Activated CD8-positive, alpha-beta memory T cell treated with anti-CD3 and anti-CD28 coated beads for 1 hour (primary cell): ENCODE measurements around the gene BSPRY.

ENCODE experiments used
- DNase-seq, 2 donors: peaks; one replicate each; pipeline ENCODE4 v3.0.0-alpha.2; 2020; ENCODE audit warnings: low read depth in 1 of 2; ENCODE audit errors: extremely low read depth in 1 of 2

The BSPRY gene

GRCh38 chr9:113349445-113350094 lies at the start of gene BSPRY:
TSS of gene BSPRY (plus strand) at chr9:113349541. CDS start at chr9:113349580, 39 bp downstream.
- DNase-seq = no peak

GRCh38 chr9:113299800-113300292 lies 49.5 kb upstream of the BSPRY start:
- DNase-seq = no peak

- DNase-seq = no peak
These were observed 47.8 kb upstream of the BSPRY start for GRCh38 chr9:113301548-113301947.

GRCh38 chr9:113302792-113303418 lies 46.4 kb upstream of the BSPRY start, which contains the start of gene RNF183:
TSS of gene RNF183 (minus strand) at chr9:113303376. CDS start at chr9:113298184, 5,192 bp downstream.
- no peak for DNase-seq

GRCh38 chr9:113306566-113306965 lies 42.8 kb upstream of the BSPRY start:
- no peak for DNase-seq

- no peak for DNase-seq
These were observed 41.9 kb upstream of the BSPRY start for GRCh38 chr9:113307396-113307975.

- no peak for DNase-seq
These were observed 40.0 kb upstream of the BSPRY start for GRCh38 chr9:113309204-113309813.

- no peak for DNase-seq
These were observed 38.8 kb upstream of the BSPRY start for GRCh38 chr9:113310538-113310937.

GRCh38 chr9:113311961-113312360 lies 37.4 kb upstream of the BSPRY start:
- no peak for DNase-seq

GRCh38 chr9:113313261-113313660 lies 36.1 kb upstream of the BSPRY start:
- DNase-seq = no peak

- no peak for DNase-seq
These were observed 34.1 kb upstream of the BSPRY start for GRCh38 chr9:113315231-113315630.

- no peak for DNase-seq
These were observed 33.3 kb upstream of the BSPRY start for GRCh38 chr9:113316030-113316429.

GRCh38 chr9:113317777-113318176 lies 31.6 kb upstream of the BSPRY start:
- DNase-seq = no peak

- no peak for DNase-seq
These were observed 30.3 kb upstream of the BSPRY start for GRCh38 chr9:113319054-113319453.

GRCh38 chr9:113320051-113320450 lies 29.3 kb upstream of the BSPRY start:
- DNase-seq = no peak

- DNase-seq = no peak
These were observed 26.7 kb upstream of the BSPRY start for GRCh38 chr9:113322671-113323070.

- DNase-seq = no peak
These were observed 23.1 kb upstream of the BSPRY start for GRCh38 chr9:113326230-113326629.

GRCh38 chr9:113328045-113328782 lies 21.1 kb upstream of the BSPRY start:
- DNase-seq = no peak

- no peak for DNase-seq
These were observed 17.6 kb upstream of the BSPRY start for GRCh38 chr9:113331780-113332179.

- no peak for DNase-seq
These were observed 11.6 kb upstream of the BSPRY start for GRCh38 chr9:113337714-113338113.
